Caco-2 (cell line): ENCODE measurements around the gene KCNH4. TPM values are rescaled to one million over a fixed set of nuclear protein-coding genes. Genes with fewer than 3 reads are reported as not detected.

Source experiments
- BruUV-seq: library from RNA; stranded (reverse); fragments of 400-500 nt; replicated peaks from 2 replicates; lab custom pipeline; 2021; lab: Mats Ljungman, UMichigan
- CTCF ChIA-PET: fragments of 300-600 bp; sonication (Branson Sonifier 250); formaldehyde crosslinking; loops from one replicate; lab custom pipeline; 2022; ENCODE audit warnings: antibody characterized with exemption; lab: Charles Lee
- POLR2A ChIA-PET: fragments of 300-600 bp; sonication (Branson Sonifier 250); formaldehyde crosslinking; loops from one replicate; lab custom pipeline; 2022; ENCODE audit warnings: antibody characterized with exemption; lab: Charles Lee
- DNase-seq, 2 experiments: peaks; one replicate each; pipeline versions ENCODE4 v3.0.0 to v3.0.0-alpha.2; 2020 to 2022
- H3K27me3 ChIP-seq: replicated peaks from 2 replicates; pipeline ENCODE4 v1.6.0; 2011; ENCODE audit warnings: low read length; ENCODE audit not compliant: control insufficient read depth, insufficient read depth
- H3K36me3 ChIP-seq: 2 replicates; pipeline ENCODE4 v1.5.1; 2011; ENCODE audit warnings: low read length; ENCODE audit not compliant: control insufficient read depth, insufficient read depth
- H3K4me1 ChIP-seq: fragments of 250-450 bp; sonication (Bioruptor Pico); 2 replicates; pipeline ENCODE4 v1.5.1; 2020; ENCODE audit warnings: mild to moderate bottlenecking
- H3K4me3 ChIP-seq: 2 replicates; pipeline ENCODE4 v1.5.1; 2011; ENCODE audit warnings: low read depth, mild to moderate bottlenecking, control low read depth, low read length
- H3K9me3 ChIP-seq: fragments of 250-450 bp; sonication (Bioruptor Pico); 2 replicates; pipeline ENCODE4 v1.5.1; 2020; ENCODE audit warnings: mild to moderate bottlenecking, moderate library complexity
- H3K27ac Mint-ChIP-seq: one replicate; pipeline ENCODE4 v1.8.0; 2022; ENCODE audit warnings: mixed read lengths; ENCODE audit not compliant: unreplicated experiment
- H3K27me3 Mint-ChIP-seq: one replicate; pipeline ENCODE4 v1.8.0; 2022; ENCODE audit warnings: mixed read lengths; ENCODE audit not compliant: insufficient read depth, unreplicated experiment
- H3K36me3 Mint-ChIP-seq: one replicate; pipeline ENCODE4 v1.8.0; 2022; ENCODE audit warnings: mild to moderate bottlenecking, mixed read lengths; ENCODE audit not compliant: insufficient read depth, unreplicated experiment
- H3K4me1 Mint-ChIP-seq: one replicate; pipeline ENCODE4 v1.8.0; 2022; ENCODE audit warnings: low read depth, mixed read lengths; ENCODE audit not compliant: unreplicated experiment
- H3K4me3 Mint-ChIP-seq: one replicate; pipeline ENCODE4 v1.8.0; 2022; ENCODE audit warnings: mild to moderate bottlenecking, moderate library complexity, mixed read lengths; ENCODE audit not compliant: unreplicated experiment
- H3K9me3 Mint-ChIP-seq: one replicate; pipeline ENCODE4 v1.8.0; 2022; ENCODE audit warnings: mixed read lengths; ENCODE audit not compliant: unreplicated experiment
- intact Hi-C: fragments of 100-400 bp; cut with micrococcal nuclease; formaldehyde crosslinking; loops from one replicate; pipeline ENCODE4 v1.10.0; 2022; ENCODE audit not compliant: unreplicated experiment
- total RNA-seq: library from RNA; stranded (reverse); gene quantifications from 2 replicates; pipeline ENCODE4 v1.2.3, GENCODE V29; 2022
- TF ChIP-seq, protein P1 (sequence below), 2 experiments: fragments of 200-600 bp in 1 of 2; IDR thresholded peaks; 1 replicate in 1 of 2; 2 replicates in 1 of 2; pipeline versions ENCODE4 v1.5.1 to v1.8.0; 2011 to 2022; ENCODE audit warnings: antibody characterized with exemption in 1 of 2, control low read depth in 1 of 2, inconsistent platforms in 1 of 2, low read depth in 1 of 2, low read length in 1 of 2, mild to moderate bottlenecking in 1 of 2, moderate library complexity in 1 of 2; ENCODE audit not compliant: insufficient read depth in 1 of 2, severe bottlenecking in 1 of 2, unreplicated experiment in 1 of 2

Gene KCNH4
- total RNA-seq, 1 experiment from 2014 or later: 0.07 TPM

DNA sequence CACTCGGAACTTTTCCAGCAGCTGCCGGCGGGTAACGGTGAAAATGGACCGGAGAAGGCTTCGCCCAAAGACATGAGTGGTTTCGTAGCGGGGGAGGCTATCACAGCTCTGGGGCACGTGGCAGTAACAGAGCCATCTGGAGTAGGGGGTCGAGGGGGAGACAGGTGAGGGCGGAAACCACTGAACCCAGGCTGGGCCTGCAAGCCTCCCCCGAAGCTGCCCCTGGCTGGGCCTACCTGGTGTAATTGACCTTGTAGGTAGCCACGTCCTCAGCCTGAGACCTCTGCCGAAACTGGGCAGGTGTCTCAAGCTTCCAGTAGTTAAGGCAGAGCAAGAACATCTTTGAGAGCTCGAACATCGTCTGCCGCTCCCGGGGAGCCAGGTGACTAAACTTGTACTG, 61.6 kb downstream of the KCNH4 start:
- TF ChIP-seq, protein P1, sequence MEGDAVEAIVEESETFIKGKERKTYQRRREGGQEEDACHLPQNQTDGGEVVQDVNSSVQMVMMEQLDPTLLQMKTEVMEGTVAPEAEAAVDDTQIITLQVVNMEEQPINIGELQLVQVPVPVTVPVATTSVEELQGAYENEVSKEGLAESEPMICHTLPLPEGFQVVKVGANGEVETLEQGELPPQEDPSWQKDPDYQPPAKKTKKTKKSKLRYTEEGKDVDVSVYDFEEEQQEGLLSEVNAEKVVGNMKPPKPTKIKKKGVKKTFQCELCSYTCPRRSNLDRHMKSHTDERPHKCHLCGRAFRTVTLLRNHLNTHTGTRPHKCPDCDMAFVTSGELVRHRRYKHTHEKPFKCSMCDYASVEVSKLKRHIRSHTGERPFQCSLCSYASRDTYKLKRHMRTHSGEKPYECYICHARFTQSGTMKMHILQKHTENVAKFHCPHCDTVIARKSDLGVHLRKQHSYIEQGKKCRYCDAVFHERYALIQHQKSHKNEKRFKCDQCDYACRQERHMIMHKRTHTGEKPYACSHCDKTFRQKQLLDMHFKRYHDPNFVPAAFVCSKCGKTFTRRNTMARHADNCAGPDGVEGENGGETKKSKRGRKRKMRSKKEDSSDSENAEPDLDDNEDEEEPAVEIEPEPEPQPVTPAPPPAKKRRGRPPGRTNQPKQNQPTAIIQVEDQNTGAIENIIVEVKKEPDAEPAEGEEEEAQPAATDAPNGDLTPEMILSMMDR (IDR thresholded peaks at IDR 0.05; ENCODE audit: insufficient read depth in 1 of 2, low read depth in 1 of 2, low read length in 1 of 2, severe bottlenecking in 1 of 2, unreplicated experiment in 1 of 2): no peak
- Histone ChIP-seq H3K4me1 (peaks cover 6% of the 10 kb centered on the region), H3K4me3 (no peak overlapping the region), H3K9me3 (no peaks in the 10 kb centered on the region), H3K36me3 (no peaks in the 10 kb centered on the region; the same call in none of the 2 replicates), H3K27me3 (no peaks in the 10 kb centered on the region)
- Mint-ChIP-seq H3K27me3 (no peaks in the 10 kb centered on the region), H3K4me1 (no peaks in the 10 kb centered on the region), H3K27ac (no peak overlapping the region), H3K9me3 (no peaks in the 10 kb centered on the region), H3K4me3 (peak overlapping the region; percentile 32), H3K36me3 (peaks cover 48% of the 10 kb centered on the region)
- no TSS peak for BruUV-seq
- CTCF ChIA-PET: interaction anchor here (0.7 kb wide), 1 partner anchor 32 kb away, joined by 3 read pairs; no protein-coding TSS in a partner anchor
- POLR2A ChIA-PET: interaction anchor here (0.6 kb wide), 2 partner anchors 95 to 99 kb away, joined by 4 to 7 read pairs; partner anchors contain the start of gene NKIRAS2
- DNase-seq: no peak
- intact Hi-C loops: no loop called here

- Histone ChIP-seq H3K4me1 (peaks cover 6% of the 10 kb centered on the region), H3K36me3 (no peaks in the 10 kb centered on the region; the same call in none of the 2 replicates), H3K27me3 (no peaks in the 10 kb centered on the region), H3K9me3 (no peaks in the 10 kb centered on the region), H3K4me3 (no peak overlapping the region)
- no peaks in the 10 kb centered on the region for H3K4me1 Mint-ChIP-seq
- BruUV-seq: no TSS peak
- H3K9me3 Mint-ChIP-seq: no peaks in the 10 kb centered on the region
- TF ChIP-seq, protein P1 (IDR thresholded peaks at IDR 0.05; ENCODE audit: insufficient read depth in 1 of 2, low read depth in 1 of 2, low read length in 1 of 2, severe bottlenecking in 1 of 2, unreplicated experiment in 1 of 2): peak; percentile 35 to 37
- H3K36me3 Mint-ChIP-seq: peaks cover 51% of the 10 kb centered on the region
- ChIA-PET POLR2A (no interaction called here), CTCF (interaction anchor here (0.7 to 1.3 kb wide), 3 partner anchors 18 to 51 kb away, joined by 3 to 5 read pairs (median 3); no protein-coding TSS in a partner anchor)
- DNase-seq: peak in 1 of 2 experiments; percentile 60
- H3K27ac Mint-ChIP-seq: no peak overlapping the region
- intact Hi-C loops: no loop called here
- no peaks in the 10 kb centered on the region for H3K27me3 Mint-ChIP-seq
- peak overlapping the region; percentile 7 for H3K4me3 Mint-ChIP-seq
These were observed 62.4 kb downstream of the KCNH4 start for GRCh38 chr17:42118545-42118944.

- Mint-ChIP-seq H3K36me3 (peaks cover 48% of the 10 kb centered on the region), H3K4me3 (no peak overlapping the region), H3K27ac (no peak overlapping the region), H3K9me3 (no peaks in the 10 kb centered on the region), H3K27me3 (no peaks in the 10 kb centered on the region), H3K4me1 (no peaks in the 10 kb centered on the region)
- TF ChIP-seq, protein P1 (IDR thresholded peaks at IDR 0.05; ENCODE audit: insufficient read depth in 1 of 2, low read depth in 1 of 2, low read length in 1 of 2, severe bottlenecking in 1 of 2, unreplicated experiment in 1 of 2): no peak
- POLR2A ChIA-PET: no interaction called here
- no peaks in the 10 kb centered on the region for H3K9me3 ChIP-seq
- no TSS peak for BruUV-seq
- H3K4me3 ChIP-seq: no peak overlapping the region
- no peaks in the 10 kb centered on the region; the same call in none of the 2 replicates for H3K36me3 ChIP-seq
- DNase-seq: no peak
- intact Hi-C loops: no loop called here
- H3K4me1 ChIP-seq: peaks cover 6% of the 10 kb centered on the region
- H3K27me3 ChIP-seq: no peaks in the 10 kb centered on the region
- CTCF ChIA-PET: interaction anchor here (0.7 to 1.3 kb wide), 3 partner anchors 18 to 92 kb away, joined by 3 to 5 read pairs (median 3); no protein-coding TSS in a partner anchor
These were observed 62.8 kb downstream of the KCNH4 start for GRCh38 chr17:42118126-42118510.
